Neural cell (in vitro differentiated cells): ENCODE measurements around the gene ITGBL1. TPM values are rescaled to one million over a fixed set of nuclear protein-coding genes. Genes with fewer than 3 reads are reported as not detected.

ENCODE experiments used
- H2AFZ ChIP-seq: fragments of 200-600, 300-800 bp; sonication (generic), shearing (Covaris generic); 2 replicates; pipeline ENCODE4 v1.6.0; 2014; ENCODE audit warnings: low read depth, mild to moderate bottlenecking, antibody characterized with exemption, low read length, moderate library complexity
- H3F3A ChIP-seq: fragments of 200-600 bp; shearing (Covaris generic); 2 replicates; pipeline ENCODE4 v1.6.1; 2016; ENCODE audit warnings: mild to moderate bottlenecking, moderate library complexity, mixed read lengths, antibody characterized with exemption, low read length; ENCODE audit not compliant: insufficient read depth, poor library complexity, severe bottlenecking
- H3K27ac ChIP-seq: fragments of 200-600, 300-800 bp; sonication (generic), shearing (Covaris generic); 2 replicates; pipeline ENCODE4 v1.5.1; 2014; ENCODE audit warnings: mild to moderate bottlenecking, low read length, moderate library complexity
- H3K27me3 ChIP-seq: fragments of 300-800, 200-600 bp; sonication (generic), shearing (Covaris generic); 2 replicates; pipeline ENCODE4 v1.6.0; 2014; ENCODE audit warnings: mild to moderate bottlenecking, low read depth, low read length, moderate library complexity; ENCODE audit not compliant: insufficient read depth
- H3K36me3 ChIP-seq: fragments of 300-800, 200-600 bp; sonication (generic), shearing (Covaris generic); 2 replicates; pipeline ENCODE4 v1.5.1; 2014; ENCODE audit warnings: mild to moderate bottlenecking, antibody characterized with exemption, low read length, moderate library complexity; ENCODE audit not compliant: insufficient read depth
- H3K4me2 ChIP-seq: fragments of 300-800, 200-600 bp; sonication (generic), shearing (Covaris generic); 2 replicates; pipeline ENCODE4 v1.6.0; 2014; ENCODE audit warnings: mild to moderate bottlenecking, low read length
- H3K4me3 ChIP-seq: fragments of 300-800, 200-600 bp; sonication (generic), shearing (Covaris generic); 2 replicates; pipeline ENCODE4 v1.5.1; 2014; ENCODE audit warnings: mild to moderate bottlenecking, low read length, moderate library complexity
- H3K79me2 ChIP-seq: fragments of 200-600 bp; shearing (Covaris generic); replicated peaks from 2 replicates; pipeline ENCODE4 v1.6.0; 2014; ENCODE audit warnings: mild to moderate bottlenecking, low read length, moderate library complexity; ENCODE audit not compliant: insufficient read depth
- H3K9ac ChIP-seq: fragments of 300-800, 200-600 bp; sonication (generic), shearing (Covaris generic); 2 replicates; pipeline ENCODE4 v1.6.1; 2016; ENCODE audit warnings: mild to moderate bottlenecking, low read length, mixed read lengths
- H3K9me2 ChIP-seq: fragments of 200-600 bp; shearing (Covaris generic); 2 replicates; pipeline ENCODE4 v1.6.1; 2016; ENCODE audit warnings: mild to moderate bottlenecking, low read length, mixed read lengths; ENCODE audit not compliant: insufficient read depth
- H3K9me3 ChIP-seq: fragments of 200-600, 300-800 bp; sonication (generic), shearing (Covaris generic); 2 replicates; pipeline ENCODE4 v1.6.1; 2016; ENCODE audit warnings: mild to moderate bottlenecking, mixed run types, low read length, moderate library complexity, mixed read lengths
- H4K20me1 ChIP-seq: fragments of 200-600 bp; shearing (Covaris generic); 2 replicates; pipeline ENCODE4 v1.6.1; 2016; ENCODE audit warnings: mild to moderate bottlenecking, mixed run types; ENCODE audit not compliant: insufficient read depth
- CTCF ChIP-seq: fragments of 450-650 bp; IDR thresholded peaks from 2 replicates; pipeline ENCODE4 v1.5.1; 2014; ENCODE audit warnings: antibody characterized with exemption, mild to moderate bottlenecking, moderate library complexity; ENCODE audit not compliant: poor library complexity, severe bottlenecking
- EP300 ChIP-seq: fragments of 450-650 bp; conservative IDR thresholded peaks from 2 replicates; pipeline ENCODE4 v1.6.1; 2014; ENCODE audit warnings: antibody characterized with exemption, mild to moderate bottlenecking, moderate library complexity; ENCODE audit not compliant: poor library complexity, severe bottlenecking
- EZH2 ChIP-seq: fragments of 200-600, 300-800 bp; shearing (Covaris generic), sonication (generic); IDR thresholded peaks from 2 replicates; pipeline ENCODE4 v1.6.1; 2014; ENCODE audit warnings: antibody characterized with exemption, low read length, borderline replicate concordance, mild to moderate bottlenecking; ENCODE audit not compliant: insufficient read depth, poor library complexity, severe bottlenecking
- MXI1 ChIP-seq: fragments of 450-650 bp; conservative IDR thresholded peaks from 2 replicates; pipeline ENCODE4 v1.6.1; 2014; ENCODE audit warnings: antibody characterized with exemption, mild to moderate bottlenecking; ENCODE audit not compliant: poor library complexity, severe bottlenecking
- POLR2AphosphoS5 ChIP-seq: IDR thresholded peaks from 2 replicates; pipeline ENCODE4 v1.6.1; 2012
- RAD21 ChIP-seq: fragments of 450-650 bp; conservative IDR thresholded peaks from 2 replicates; pipeline ENCODE4 v1.6.1; 2014; ENCODE audit warnings: antibody characterized with exemption, mild to moderate bottlenecking, moderate library complexity
- SMC3 ChIP-seq: fragments of 450-650 bp; conservative IDR thresholded peaks from 2 replicates; pipeline ENCODE4 v1.6.1; 2014; ENCODE audit warnings: antibody characterized with exemption, mild to moderate bottlenecking, moderate library complexity; ENCODE audit not compliant: poor library complexity
- TAF1 ChIP-seq: IDR thresholded peaks from 2 replicates; pipeline ENCODE4 v1.6.1; 2012; ENCODE audit warnings: low read depth
- polyA plus RNA-seq: library from polyadenylated mRNA; depleted of rRNA; stranded (reverse); fragments of >200 nt; gene quantifications from 2 replicates; pipeline ENCODE4 v1.2.3, GENCODE V29; 2014
- TF ChIP-seq, protein P1 (sequence below): IDR thresholded peaks from 2 replicates; pipeline ENCODE4 v1.6.1; 2012; ENCODE audit warnings: borderline replicate concordance

Gene ITGBL1
- polyA plus RNA-seq, 1 donor from 2014 or later, result 0.46 TPM

GRCh38 chr13:101486708-101487437 lies 34.4 kb downstream of the ITGBL1 start:
- H3K27ac ChIP-seq, result no peak overlapping the region
- H3K4me3 ChIP-seq, result no peak overlapping the region
- H2AFZ ChIP-seq, result no peak overlapping the region
- TF ChIP-seq EZH2, result no peak
- no peak for TF ChIP-seq POLR2AphosphoS5
- no peak for TF ChIP-seq TAF1
- no peak for TF ChIP-seq CTCF
- no peak for TF ChIP-seq SMC3
- no peak for TF ChIP-seq MXI1
- TF ChIP-seq, protein P1, sequence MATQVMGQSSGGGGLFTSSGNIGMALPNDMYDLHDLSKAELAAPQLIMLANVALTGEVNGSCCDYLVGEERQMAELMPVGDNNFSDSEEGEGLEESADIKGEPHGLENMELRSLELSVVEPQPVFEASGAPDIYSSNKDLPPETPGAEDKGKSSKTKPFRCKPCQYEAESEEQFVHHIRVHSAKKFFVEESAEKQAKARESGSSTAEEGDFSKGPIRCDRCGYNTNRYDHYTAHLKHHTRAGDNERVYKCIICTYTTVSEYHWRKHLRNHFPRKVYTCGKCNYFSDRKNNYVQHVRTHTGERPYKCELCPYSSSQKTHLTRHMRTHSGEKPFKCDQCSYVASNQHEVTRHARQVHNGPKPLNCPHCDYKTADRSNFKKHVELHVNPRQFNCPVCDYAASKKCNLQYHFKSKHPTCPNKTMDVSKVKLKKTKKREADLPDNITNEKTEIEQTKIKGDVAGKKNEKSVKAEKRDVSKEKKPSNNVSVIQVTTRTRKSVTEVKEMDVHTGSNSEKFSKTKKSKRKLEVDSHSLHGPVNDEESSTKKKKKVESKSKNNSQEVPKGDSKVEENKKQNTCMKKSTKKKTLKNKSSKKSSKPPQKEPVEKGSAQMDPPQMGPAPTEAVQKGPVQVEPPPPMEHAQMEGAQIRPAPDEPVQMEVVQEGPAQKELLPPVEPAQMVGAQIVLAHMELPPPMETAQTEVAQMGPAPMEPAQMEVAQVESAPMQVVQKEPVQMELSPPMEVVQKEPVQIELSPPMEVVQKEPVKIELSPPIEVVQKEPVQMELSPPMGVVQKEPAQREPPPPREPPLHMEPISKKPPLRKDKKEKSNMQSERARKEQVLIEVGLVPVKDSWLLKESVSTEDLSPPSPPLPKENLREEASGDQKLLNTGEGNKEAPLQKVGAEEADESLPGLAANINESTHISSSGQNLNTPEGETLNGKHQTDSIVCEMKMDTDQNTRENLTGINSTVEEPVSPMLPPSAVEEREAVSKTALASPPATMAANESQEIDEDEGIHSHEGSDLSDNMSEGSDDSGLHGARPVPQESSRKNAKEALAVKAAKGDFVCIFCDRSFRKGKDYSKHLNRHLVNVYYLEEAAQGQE, result no peak
- no peak for TF ChIP-seq EP300
- no peak for TF ChIP-seq RAD21
- H3K4me2 ChIP-seq, result no peak overlapping the region
- H3K9ac ChIP-seq, result no peak overlapping the region
- H3F3A ChIP-seq, result no peaks in the 10 kb centered on the region
- H3K9me2 ChIP-seq, result no peaks in the 10 kb centered on the region
- no peaks in the 10 kb centered on the region for H3K27me3 ChIP-seq
- no peaks in the 10 kb centered on the region for H4K20me1 ChIP-seq
- H3K9me3 ChIP-seq, result no peaks in the 10 kb centered on the region
- no peaks in the 10 kb centered on the region for H3K36me3 ChIP-seq
- no peaks in the 10 kb centered on the region for H3K79me2 ChIP-seq

GRCh38 chr13:101487438-101487830 lies 35.0 kb downstream of the ITGBL1 start:
- Histone ChIP-seq H3K4me2 (no peak overlapping the region), H4K20me1 (no peaks in the 10 kb centered on the region), H3F3A (no peaks in the 10 kb centered on the region), H3K9me2 (no peaks in the 10 kb centered on the region), H3K9me3 (no peaks in the 10 kb centered on the region), H3K36me3 (no peaks in the 10 kb centered on the region), H3K27me3 (no peaks in the 10 kb centered on the region), H3K4me3 (no peak overlapping the region), H3K79me2 (no peaks in the 10 kb centered on the region), H3K27ac (no peak overlapping the region), H3K9ac (no peak overlapping the region), H2AFZ (no peak overlapping the region)
- no peak for TF ChIP-seq MXI1
- no peak for TF ChIP-seq POLR2AphosphoS5
- no peak for TF ChIP-seq TAF1
- TF ChIP-seq CTCF, result no peak
- no peak for TF ChIP-seq SMC3
- no peak for TF ChIP-seq EP300
- TF ChIP-seq RAD21, result no peak
- TF ChIP-seq, protein P1, result no peak
- TF ChIP-seq EZH2, result no peak
